Thyroid gland (tissue), 4 donors: ENCODE measurements around the gene DCAF12.

Experiments used
- CTCF ChIP-seq, 6 experiments: fragments of 200-600 bp in 3 of 6; fragments of 450-650 bp in 3 of 6; sonication (generic) in 3 of 6; IDR thresholded peaks; one replicate each; pipeline ENCODE4 v1.5.1; 2016 to 2019; ENCODE audit warnings: antibody characterized with exemption in 6 of 6, mild to moderate bottlenecking in 2 of 6, inconsistent platforms in 1 of 6, moderate library complexity in 1 of 6
- POLR2A ChIP-seq, 2 donors: fragments of 450-650 bp; IDR thresholded peaks; one replicate each; pipeline ENCODE4 v1.6.1; 2017; ENCODE audit warnings: antibody characterized with exemption in 2 of 2, mild to moderate bottlenecking in 2 of 2, moderate library complexity in 1 of 2

- TF ChIP-seq POLR2A (IDR thresholded peaks at IDR 0.05) (no peak), CTCF (IDR thresholded peaks at IDR 0.05) (no peak)
These were observed 2.8 kb downstream of the DCAF12 start for GRCh38 chr9:34123682-34124081.
